Spleen (tissue), 7 donors: ENCODE measurements around the gene SNX8.

Experiments
- POLR2A ChIP-seq, 3 donors: fragments of 450-650 bp; IDR thresholded peaks; one replicate each; pipeline ENCODE4 v1.5.1; 2017; ENCODE audit warnings: antibody characterized with exemption in 3 of 3, mild to moderate bottlenecking in 1 of 3
- POLR2AphosphoS5 ChIP-seq, 3 donors: sonication (generic); formaldehyde crosslinking; IDR thresholded peaks; one replicate each; pipeline ENCODE4 v1.5.1; 2017; ENCODE audit warnings: antibody characterized with exemption in 3 of 3
- TF ChIP-seq, protein P1 (sequence below), 11 experiments: fragments of 200-600 bp in 7 of 11; fragments of 450-650 bp in 4 of 11; sonication (generic) in 4 of 11; IDR thresholded peaks in 8 of 11; conservative IDR thresholded peaks in 3 of 11; 1 replicate in 7 of 11; 2 replicates in 4 of 11; pipeline versions ENCODE4 v1.4.0 to v1.8.0; 2016 to 2021; ENCODE audit warnings: antibody characterized with exemption in 11 of 11, inconsistent platforms in 4 of 11, mild to moderate bottlenecking in 1 of 11
- donor health status: DM: no; HTN: no; CAD: no; lungs with moderate emphysema.
- donor health status: DM: no; HTN: no; CAD: no.
- donor health status: DM: no; HTN: no; CAD: no.

DNA sequence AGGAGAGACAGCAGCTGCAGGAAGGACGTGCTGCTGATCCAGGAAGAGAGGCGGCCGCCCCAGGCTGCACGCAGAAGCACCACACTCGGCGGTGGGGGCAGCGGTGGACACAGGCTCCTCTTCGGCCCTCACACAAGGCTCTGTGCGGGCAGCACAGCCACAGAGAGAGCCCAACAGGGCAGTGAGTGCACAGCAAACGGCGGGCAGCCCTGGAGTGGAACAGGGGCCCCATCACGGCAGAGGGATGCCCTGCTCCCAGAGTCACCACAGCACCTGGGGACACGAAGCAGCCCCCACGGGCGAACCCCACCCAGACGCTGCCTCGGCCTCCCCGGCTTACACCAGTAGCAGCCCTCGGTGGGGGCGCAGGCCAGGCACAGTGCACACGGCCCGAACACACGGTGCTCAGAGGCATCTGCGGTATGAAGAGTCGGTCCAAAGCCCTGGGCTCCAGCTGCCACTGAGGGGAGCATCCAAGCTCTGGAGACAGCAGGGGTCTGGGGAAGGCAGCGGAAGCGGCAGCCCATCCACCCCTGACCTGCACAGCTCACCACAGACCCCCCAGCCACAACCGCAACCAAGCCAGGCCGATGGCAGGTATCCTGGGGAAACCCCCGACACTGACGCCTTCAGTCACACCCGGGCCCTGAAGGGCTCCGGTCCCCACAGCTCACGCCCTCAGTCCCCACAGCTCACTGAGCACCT, 55.4 kb downstream of the SNX8 start:
- peak; percentile 14 to 59 (median 59) for TF ChIP-seq POLR2AphosphoS5 (IDR thresholded peaks at IDR 0.05)
- no peak for TF ChIP-seq POLR2A (IDR thresholded peaks at IDR 0.05)
- TF ChIP-seq, protein P1, sequence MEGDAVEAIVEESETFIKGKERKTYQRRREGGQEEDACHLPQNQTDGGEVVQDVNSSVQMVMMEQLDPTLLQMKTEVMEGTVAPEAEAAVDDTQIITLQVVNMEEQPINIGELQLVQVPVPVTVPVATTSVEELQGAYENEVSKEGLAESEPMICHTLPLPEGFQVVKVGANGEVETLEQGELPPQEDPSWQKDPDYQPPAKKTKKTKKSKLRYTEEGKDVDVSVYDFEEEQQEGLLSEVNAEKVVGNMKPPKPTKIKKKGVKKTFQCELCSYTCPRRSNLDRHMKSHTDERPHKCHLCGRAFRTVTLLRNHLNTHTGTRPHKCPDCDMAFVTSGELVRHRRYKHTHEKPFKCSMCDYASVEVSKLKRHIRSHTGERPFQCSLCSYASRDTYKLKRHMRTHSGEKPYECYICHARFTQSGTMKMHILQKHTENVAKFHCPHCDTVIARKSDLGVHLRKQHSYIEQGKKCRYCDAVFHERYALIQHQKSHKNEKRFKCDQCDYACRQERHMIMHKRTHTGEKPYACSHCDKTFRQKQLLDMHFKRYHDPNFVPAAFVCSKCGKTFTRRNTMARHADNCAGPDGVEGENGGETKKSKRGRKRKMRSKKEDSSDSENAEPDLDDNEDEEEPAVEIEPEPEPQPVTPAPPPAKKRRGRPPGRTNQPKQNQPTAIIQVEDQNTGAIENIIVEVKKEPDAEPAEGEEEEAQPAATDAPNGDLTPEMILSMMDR (IDR thresholded peaks at IDR 0.05 in 8 of 11, conservative IDR thresholded peaks at IDR 0.05 in 3 of 11), result no peak
